ENCODE data around the gene CHD2.
"Not testable (repeated sequence)": the region's sequence is repeated elsewhere in the genome, so short reads cannot be mapped to it uniquely, and the experiment has no call there.

CHD2 gene

DNA sequence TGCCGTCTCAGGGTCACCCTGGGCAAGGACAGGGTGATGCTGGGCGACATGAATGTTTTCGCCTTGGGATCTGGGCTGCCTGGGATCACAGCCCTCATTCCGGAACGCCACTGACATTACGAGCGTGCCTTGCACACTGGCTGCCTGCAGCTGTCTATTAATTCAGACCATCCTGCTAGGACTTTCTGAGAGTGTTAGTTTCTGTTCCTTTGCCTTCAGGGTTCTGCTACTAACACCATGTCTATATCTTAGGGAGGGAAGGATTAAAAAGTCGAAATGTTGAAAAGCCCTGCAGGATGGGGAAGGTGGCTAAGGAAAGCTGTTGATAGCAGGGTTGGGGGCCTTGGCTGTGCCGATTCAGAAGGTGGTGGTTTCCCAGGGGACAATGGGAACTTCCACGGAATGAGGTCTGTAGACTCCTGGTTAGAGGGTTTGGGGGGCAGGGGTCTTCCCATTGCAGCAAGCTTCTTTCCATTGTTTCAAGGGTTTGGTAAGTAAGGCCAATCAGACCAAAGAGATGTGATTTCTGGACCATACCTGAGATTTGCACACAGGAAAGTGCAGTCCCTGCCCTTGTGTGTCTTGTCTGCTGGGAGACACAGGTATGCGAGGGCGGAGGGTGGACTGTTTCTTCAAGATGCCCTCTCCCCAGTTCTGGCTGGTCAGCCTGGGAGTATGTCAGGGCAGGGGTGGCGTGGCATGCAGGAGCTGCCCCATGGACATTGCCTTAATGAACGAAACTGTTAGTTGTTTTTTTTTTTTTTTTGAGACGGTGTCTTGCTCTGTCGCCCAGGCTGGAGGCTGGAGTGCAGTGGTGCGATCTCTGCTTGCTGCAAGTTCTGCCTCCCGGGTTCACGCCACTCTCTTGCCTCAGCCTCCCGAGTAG lies 137.9 kb downstream of the CHD2 start:
- no peak for DNase-seq

- not testable (repeated sequence) for DNase-seq
Observed at GRCh38 chr15:93039562-93040287, 139.6 kb downstream of the CHD2 start.

GRCh38 chr15:93040288-93041158 lies 140.4 kb downstream of the CHD2 start:
- DNase-seq, result no peak

GRCh38 chr15:93041159-93041547 lies 141.0 kb downstream of the CHD2 start:
- DNase-seq, result no peak

DNA sequence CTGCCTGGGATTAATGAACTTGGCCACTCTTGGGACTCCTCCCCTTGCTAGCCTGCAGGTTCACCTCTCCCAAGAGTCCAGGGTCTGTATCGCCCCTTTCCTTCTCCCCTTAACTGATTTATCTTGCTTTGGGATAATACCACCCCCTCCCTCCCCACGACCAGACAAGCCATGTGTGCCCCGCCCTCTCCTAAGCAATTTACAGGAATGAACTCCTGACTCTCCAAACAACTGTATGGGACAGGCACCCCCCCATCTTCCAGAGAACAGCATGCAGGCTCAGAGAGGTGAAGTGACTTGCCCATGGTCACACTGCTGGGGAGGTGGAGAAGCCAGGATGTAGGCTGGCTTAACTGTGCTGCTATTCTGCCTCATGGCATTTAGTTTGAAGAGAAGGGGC lies 142.1 kb downstream of the CHD2 start:
- no peak for DNase-seq

DNA sequence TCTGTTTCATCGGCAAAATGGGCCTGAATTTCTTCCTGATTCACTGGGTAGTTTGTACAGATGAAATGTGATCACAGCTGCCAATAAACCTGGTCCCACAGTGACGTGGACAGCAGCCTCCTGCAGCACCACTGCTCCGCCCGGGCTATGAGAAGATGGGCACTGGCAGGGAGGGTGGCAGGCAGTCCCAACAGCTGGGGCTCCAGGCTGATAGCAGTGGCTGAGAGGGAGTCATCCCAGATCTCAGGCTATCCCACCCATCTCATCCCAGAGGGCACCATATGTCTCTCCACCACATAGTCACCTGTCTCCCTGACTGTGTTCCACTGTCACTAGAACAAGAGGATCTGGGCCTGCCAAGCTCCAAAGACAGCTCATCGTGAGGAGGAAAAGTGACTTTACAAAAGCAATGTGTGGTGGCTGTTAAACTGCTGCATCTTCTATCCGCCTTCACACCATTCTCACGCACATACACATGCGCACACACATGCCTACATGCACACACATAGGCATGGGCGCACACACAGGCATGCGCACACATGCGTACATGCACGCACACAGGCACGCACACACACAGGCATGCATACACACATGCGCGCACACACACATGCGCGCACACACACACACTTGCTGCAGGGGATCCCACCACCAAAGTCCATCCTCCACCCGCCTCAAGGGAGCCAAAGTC lies 142.7 kb downstream of the CHD2 start:
- DNase-seq, result no peak

DNA sequence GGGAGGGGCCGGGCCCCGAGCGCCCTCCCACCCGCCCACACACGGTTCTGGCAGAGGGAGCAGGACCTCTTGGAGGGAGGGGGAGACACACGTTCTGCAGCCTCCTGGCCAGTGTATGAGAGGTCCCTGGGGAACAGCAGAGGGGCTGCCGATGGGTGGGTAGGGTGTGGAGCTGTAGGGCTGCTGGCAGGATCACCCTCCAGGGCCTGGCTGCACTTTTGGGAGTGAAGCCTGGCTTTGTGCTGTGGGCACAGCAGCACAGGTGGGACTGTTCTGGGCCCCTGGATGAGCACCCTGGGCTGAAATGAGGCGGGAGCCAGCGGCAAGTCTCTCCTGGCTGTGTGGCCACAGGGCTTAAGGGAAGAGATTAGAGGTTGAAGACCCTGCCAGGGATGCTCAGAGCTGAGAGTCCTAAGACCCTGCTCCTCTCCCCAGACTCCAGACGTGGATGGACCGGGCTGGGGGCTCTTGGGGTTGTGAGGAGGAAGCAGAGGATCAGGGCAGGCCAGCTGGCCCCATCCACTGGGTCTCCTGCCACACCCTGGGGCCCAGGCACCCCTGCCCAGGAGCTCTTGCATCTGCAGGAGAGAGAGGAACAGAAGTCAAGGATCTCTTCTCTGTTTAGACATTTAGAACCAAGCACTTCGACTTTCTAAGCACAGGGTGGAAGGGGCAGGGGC lies 143.6 kb downstream of the CHD2 start:
- no peak for DNase-seq

GRCh38 chr15:93044301-93045190 lies 144.4 kb downstream of the CHD2 start:
- no peak for DNase-seq

DNA sequence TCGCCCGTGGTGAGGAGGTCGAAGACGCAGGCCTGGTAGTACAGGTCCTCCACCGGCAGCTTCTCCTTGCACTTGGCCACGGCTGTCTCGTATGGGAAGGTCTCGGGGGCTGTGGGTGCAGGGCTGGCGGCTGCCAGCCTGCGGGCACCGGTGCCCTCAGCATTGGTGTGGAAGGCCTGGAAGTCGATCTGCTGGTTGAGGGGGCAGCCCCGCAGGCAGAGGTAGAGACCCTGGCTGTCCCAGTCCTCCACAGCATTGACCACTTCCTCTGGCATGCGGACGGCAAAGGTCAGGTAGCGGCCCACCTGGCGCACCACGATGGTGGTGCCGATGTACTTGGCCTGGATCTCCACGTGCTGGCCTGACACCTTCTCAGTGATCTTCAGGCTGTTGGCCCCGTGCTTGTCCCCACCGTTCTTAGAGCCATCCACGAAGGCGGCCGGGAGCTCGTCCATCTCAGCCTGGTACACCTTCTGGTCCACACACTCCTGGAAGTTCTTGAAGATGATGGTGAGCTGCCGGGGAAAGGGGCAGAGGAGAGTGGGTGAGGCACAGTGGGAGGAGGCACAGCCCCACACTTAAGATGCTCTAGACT lies 145.2 kb downstream of the CHD2 start:
- no peak for DNase-seq

DNA sequence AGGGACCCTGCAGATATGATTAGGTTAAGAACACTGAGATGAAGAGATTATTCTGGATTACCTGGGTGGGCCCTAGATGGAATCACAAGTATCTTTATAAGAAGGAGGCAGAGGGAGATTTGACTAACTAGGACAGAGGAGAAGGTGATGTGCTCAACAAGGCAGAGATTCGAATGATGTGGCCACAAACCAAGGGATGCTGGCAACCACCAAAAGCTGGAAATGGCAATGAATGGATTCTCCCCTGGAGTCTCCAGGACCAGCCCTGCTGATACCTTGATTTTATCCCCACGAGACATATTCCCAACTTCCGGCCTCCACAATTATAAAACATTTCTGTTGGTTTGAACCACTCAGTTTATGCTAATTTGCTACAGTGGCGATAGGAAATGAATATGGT lies 146.0 kb downstream of the CHD2 start:
- no peak for DNase-seq

- no peak for DNase-seq
Observed at GRCh38 chr15:93046721-93047120, 146.6 kb downstream of the CHD2 start.

GRCh38 chr15:93047621-93048425 lies 147.7 kb downstream of the CHD2 start:
- DNase-seq, result no peak

DNA sequence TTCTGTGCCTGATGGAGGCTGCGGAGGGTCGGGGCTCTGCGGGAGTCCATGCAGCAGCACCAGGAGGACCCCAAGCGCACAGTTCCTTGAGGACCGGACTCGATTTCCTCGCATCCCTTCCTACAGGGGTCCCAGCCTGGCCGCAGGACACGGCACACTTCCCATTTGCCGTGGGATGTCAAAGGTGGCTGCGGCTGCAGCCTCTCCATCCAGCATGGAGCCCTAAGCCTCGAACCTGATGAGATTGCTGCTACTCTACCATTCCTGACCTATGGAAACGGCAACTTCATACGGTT lies 148.2 kb downstream of the CHD2 start:
- DNase-seq, result no peak

- DNase-seq, result no peak
Observed at GRCh38 chr15:93048759-93049161, 148.6 kb downstream of the CHD2 start.

DNA sequence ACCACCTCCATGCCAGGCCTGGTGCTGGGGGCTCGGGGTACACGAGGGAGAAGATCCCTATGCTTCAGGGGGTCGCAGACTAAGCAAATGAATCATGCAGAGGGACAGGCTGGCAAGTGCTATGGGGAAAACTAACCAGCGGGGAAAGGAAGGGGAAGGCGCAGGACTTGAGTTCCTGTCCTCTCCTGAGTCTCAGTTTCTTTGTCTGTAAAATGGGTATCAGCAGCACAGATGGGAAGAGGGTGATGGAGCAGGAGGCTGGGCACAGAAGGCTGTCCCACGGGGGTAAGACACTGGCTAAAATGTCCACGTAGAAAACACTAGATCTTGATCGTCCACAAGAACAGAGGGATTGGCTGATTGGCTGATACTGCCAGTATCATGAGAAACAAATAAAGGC lies 149.1 kb downstream of the CHD2 start:
- DNase-seq, result no peak

- DNase-seq, result no peak
Observed at GRCh38 chr15:93049914-93050578, 149.9 kb downstream of the CHD2 start.

GRCh38 chr15:93050648-93051047 lies 150.5 kb downstream of the CHD2 start:
- no peak for DNase-seq

DNA sequence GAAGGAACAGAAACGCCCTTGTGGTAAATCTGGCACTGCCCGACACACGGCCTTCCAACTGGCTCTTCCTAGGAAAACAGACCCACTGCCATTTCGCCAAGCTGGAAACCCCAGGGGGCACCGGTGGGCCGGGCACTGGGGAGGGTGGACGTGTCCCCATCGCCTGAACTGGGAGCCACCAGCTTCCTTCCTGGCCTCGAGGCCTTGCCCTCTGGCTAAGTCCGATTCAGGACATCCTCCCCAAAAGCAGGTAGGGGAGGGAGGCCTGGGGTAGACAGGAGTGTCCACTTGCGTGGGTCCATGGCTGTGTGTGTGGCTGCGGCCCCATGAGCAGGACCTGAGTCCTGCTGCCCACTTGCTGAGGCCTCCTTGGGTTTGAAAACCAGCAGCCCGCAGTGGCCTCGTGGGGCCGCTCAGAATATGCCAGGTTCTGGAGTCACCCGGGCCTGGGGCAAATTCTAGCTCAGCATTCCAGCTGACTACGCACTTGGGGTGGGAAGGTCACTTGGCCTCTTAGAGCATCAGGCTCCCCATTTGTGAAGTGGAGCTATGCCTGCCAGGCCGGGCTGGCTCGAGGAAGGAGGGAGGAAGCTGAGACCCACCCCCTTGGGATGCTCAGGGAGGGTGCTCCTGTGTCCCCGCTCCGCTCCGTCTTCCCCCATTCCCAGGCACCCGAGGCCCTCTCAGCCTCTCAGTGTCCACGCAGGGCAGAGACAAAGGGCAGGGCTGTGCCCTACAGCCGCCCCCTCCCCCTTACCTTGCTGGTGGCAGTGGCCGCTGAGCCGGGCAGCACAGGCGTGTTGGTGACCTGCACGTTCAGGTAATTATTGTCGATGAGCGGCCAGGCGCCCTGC lies 151.3 kb downstream of the CHD2 start:
- no peak for DNase-seq

Data from retina (tissue), 1 donor.